ENCODE data around the gene BOK. TPM values are rescaled to one million over a fixed set of nuclear protein-coding genes. Genes with fewer than 3 reads are reported as not detected.
"Not testable (repeated sequence)": the region's sequence is repeated elsewhere in the genome, so short reads cannot be mapped to it uniquely, and the experiment has no call there.

BOK gene
- total RNA-seq, 1 experiment from 2014 or later: 6.6 TPM

GRCh38 chr2:241560162-241560882 is 1.8 kb downstream of the BOK start:
- Histone ChIP-seq H3K4me3 (peak overlapping the region; percentile 68), H3K36me3 (no peaks in the 10 kb centered on the region), H3K27me3 (no peaks in the 10 kb centered on the region), H3K9me3 (replicated peaks) (peaks cover 5% of the 10 kb centered on the region; the same call in 1 of the 2 replicates), H3K27ac (no peak overlapping the region), H3K4me1 (peaks cover 12% of the 10 kb centered on the region)
- DNase-seq: no peak

GRCh38 chr2:241560883-241561474 is 2.4 kb downstream of the BOK start:
- H3K27me3 ChIP-seq: no peaks in the 10 kb centered on the region
- peaks cover 12% of the 10 kb centered on the region for H3K4me1 ChIP-seq
- no peak overlapping the region for H3K27ac ChIP-seq
- H3K36me3 ChIP-seq: no peaks in the 10 kb centered on the region
- no peak overlapping the region for H3K4me3 ChIP-seq
- H3K9me3 ChIP-seq (replicated peaks): peaks cover 5% of the 10 kb centered on the region; the same call in 1 of the 2 replicates
- DNase-seq: no peak

- Histone ChIP-seq H3K27ac (no peak overlapping the region), H3K27me3 (no peaks in the 10 kb centered on the region), H3K4me3 (no peak overlapping the region), H3K9me3 (replicated peaks) (peaks cover 1% of the 10 kb centered on the region; the same call in 1 of the 2 replicates), H3K36me3 (no peaks in the 10 kb centered on the region), H3K4me1 (peaks cover 12% of the 10 kb centered on the region)
- peak; percentile 42 to 52 for DNase-seq
These were observed 3.3 kb downstream of the BOK start for GRCh38 chr2:241561832-241562231.

- H3K4me3 ChIP-seq: no peak overlapping the region
- peaks cover 12% of the 10 kb centered on the region for H3K4me1 ChIP-seq
- no peaks in the 10 kb centered on the region for H3K36me3 ChIP-seq
- no peaks in the 10 kb centered on the region; the same call in 1 of the 2 replicates for H3K9me3 ChIP-seq (replicated peaks)
- no peak overlapping the region for H3K27ac ChIP-seq
- DNase-seq: no peak
- H3K27me3 ChIP-seq: no peaks in the 10 kb centered on the region
These were observed 3.8 kb downstream of the BOK start for GRCh38 chr2:241562269-241562891.

GRCh38 chr2:241563031-241563507 is 4.5 kb downstream of the BOK start:
- Histone ChIP-seq H3K36me3 (no peaks in the 10 kb centered on the region), H3K9me3 (replicated peaks) (no peaks in the 10 kb centered on the region), H3K27ac (no peak overlapping the region), H3K4me3 (no peak overlapping the region), H3K27me3 (no peaks in the 10 kb centered on the region), H3K4me1 (peaks cover 12% of the 10 kb centered on the region)
- DNase-seq: no peak

GRCh38 chr2:241563571-241563980 is 5.0 kb downstream of the BOK start:
- DNase-seq: no peak
- no peaks in the 10 kb centered on the region for H3K27me3 ChIP-seq
- H3K27ac ChIP-seq: no peak overlapping the region; the same call in 1 of the 2 replicates
- H3K4me3 ChIP-seq: peak overlapping the region; percentile 46
- peaks cover 12% of the 10 kb centered on the region for H3K4me1 ChIP-seq
- no peaks in the 10 kb centered on the region for H3K36me3 ChIP-seq
- no peaks in the 10 kb centered on the region for H3K9me3 ChIP-seq (replicated peaks)

GRCh38 chr2:241563981-241564595 is 5.5 kb downstream of the BOK start:
- H3K27me3 ChIP-seq: no peaks in the 10 kb centered on the region
- H3K36me3 ChIP-seq: no peaks in the 10 kb centered on the region
- DNase-seq: peak; percentile 43 to 50
- peak overlapping the region; percentile 46 for H3K4me3 ChIP-seq
- no peaks in the 10 kb centered on the region for H3K9me3 ChIP-seq (replicated peaks)
- peaks cover 12% of the 10 kb centered on the region for H3K4me1 ChIP-seq
- H3K27ac ChIP-seq: no peak overlapping the region; the same call in 1 of the 2 replicates

- Histone ChIP-seq H3K27ac (no peak overlapping the region), H3K4me1 (peaks cover 12% of the 10 kb centered on the region), H3K9me3 (replicated peaks) (no peaks in the 10 kb centered on the region), H3K4me3 (peak overlapping the region; percentile 46), H3K27me3 (no peaks in the 10 kb centered on the region), H3K36me3 (no peaks in the 10 kb centered on the region)
- DNase-seq: peak; percentile 31 to 46
These were observed 6.3 kb downstream of the BOK start for GRCh38 chr2:241564596-241565410.

GRCh38 chr2:241565411-241565810 is 6.9 kb downstream of the BOK start:
- Histone ChIP-seq H3K9me3 (replicated peaks) (no peaks in the 10 kb centered on the region), H3K27ac (no peak overlapping the region), H3K27me3 (no peaks in the 10 kb centered on the region), H3K4me1 (peaks cover 12% of the 10 kb centered on the region), H3K36me3 (no peaks in the 10 kb centered on the region), H3K4me3 (no peak overlapping the region; the same call in 1 of the 2 replicates)
- DNase-seq: no peak

GRCh38 chr2:241566021-241566420 is 7.5 kb downstream of the BOK start:
- not testable (repeated sequence) for DNase-seq; H3K27me3 ChIP-seq; H3K36me3 ChIP-seq; H3K9me3 ChIP-seq (replicated peaks); H3K27ac ChIP-seq; H3K4me3 ChIP-seq
- peaks cover 12% of the 10 kb centered on the region for H3K4me1 ChIP-seq

GRCh38 chr2:241566468-241566867 is 7.9 kb downstream of the BOK start:
- no peak for DNase-seq
- H3K4me1 ChIP-seq: peaks cover 12% of the 10 kb centered on the region
- H3K36me3 ChIP-seq: no peaks in the 10 kb centered on the region
- H3K27me3 ChIP-seq: no peaks in the 10 kb centered on the region
- no peak overlapping the region for H3K4me3 ChIP-seq
- no peaks in the 10 kb centered on the region for H3K9me3 ChIP-seq (replicated peaks)
- H3K27ac ChIP-seq: no peak overlapping the region

GRCh38 chr2:241567266-241567665 is 8.7 kb downstream of the BOK start:
- H3K4me3 ChIP-seq: not testable (repeated sequence)

GRCh38 chr2:241567776-241568175 is 9.2 kb downstream of the BOK start:
- H3K36me3 ChIP-seq: no peaks in the 10 kb centered on the region
- no peak overlapping the region for H3K27ac ChIP-seq
- H3K4me1 ChIP-seq: peaks cover 6% of the 10 kb centered on the region; the same call in 1 of the 2 replicates
- DNase-seq: no peak
- H3K27me3 ChIP-seq: no peaks in the 10 kb centered on the region
- no peaks in the 10 kb centered on the region for H3K9me3 ChIP-seq (replicated peaks)
- H3K4me3 ChIP-seq: no peak overlapping the region

More at GRCh38 chr2:241567266-241567665, 8.7 kb downstream of the BOK start:
- H3K4me1 ChIP-seq; H3K27ac ChIP-seq; H3K27me3 ChIP-seq; H3K36me3 ChIP-seq; DNase-seq; H3K9me3 ChIP-seq (replicated peaks): not testable (repeated sequence)

- DNase-seq: no peak
- no peak overlapping the region for H3K27ac ChIP-seq
- no peaks in the 10 kb centered on the region for H3K27me3 ChIP-seq
- H3K4me1 ChIP-seq: no peaks in the 10 kb centered on the region; the same call in 1 of the 2 replicates
- H3K4me3 ChIP-seq: no peak overlapping the region
- H3K36me3 ChIP-seq: no peaks in the 10 kb centered on the region; the same call in 1 of the 2 replicates
- no peaks in the 10 kb centered on the region for H3K9me3 ChIP-seq (replicated peaks)
These were observed 10.2 kb downstream of the BOK start for GRCh38 chr2:241568726-241569125.
